ENCODE data around the gene MID1.

The MID1 gene

GRCh38 chrX:10433296-10433965 is 187.0 kb downstream of the MID1 start:
- DNase-seq (ENCODE audit: low read depth in 2 of 2) = no peak

GRCh38 chrX:10429908-10430307 is 190.5 kb downstream of the MID1 start:
- no peak for DNase-seq (ENCODE audit: low read depth in 2 of 2)

GRCh38 chrX:10427249-10427648 is 193.1 kb downstream of the MID1 start:
- no peak for DNase-seq (ENCODE audit: low read depth in 2 of 2)

- DNase-seq (ENCODE audit: low read depth in 2 of 2) = no peak
These were observed 196.7 kb downstream of the MID1 start for GRCh38 chrX:10423716-10424115.

GRCh38 chrX:10420134-10420533 is 200.3 kb downstream of the MID1 start:
- no peak for DNase-seq (ENCODE audit: low read depth in 2 of 2)

GRCh38 chrX:10416424-10416823 is 204.0 kb downstream of the MID1 start:
- DNase-seq (ENCODE audit: low read depth in 2 of 2) = no peak

GRCh38 chrX:10415306-10416001 is 204.9 kb downstream of the MID1 start:
- no peak for DNase-seq (ENCODE audit: low read depth in 2 of 2)

GRCh38 chrX:10414862-10415261 is 205.5 kb downstream of the MID1 start:
- DNase-seq (ENCODE audit: low read depth in 2 of 2) = no peak

GRCh38 chrX:10414156-10414824 is 206.1 kb downstream of the MID1 start:
- no peak for DNase-seq (ENCODE audit: low read depth in 2 of 2)

- no peak for DNase-seq (ENCODE audit: low read depth in 2 of 2)
These were observed 215.9 kb downstream of the MID1 start for GRCh38 chrX:10404436-10404835.

GRCh38 chrX:10401239-10401638 is 219.1 kb downstream of the MID1 start:
- no peak for DNase-seq (ENCODE audit: low read depth in 2 of 2)

GRCh38 chrX:10399043-10399741 is 221.2 kb downstream of the MID1 start:
- DNase-seq (ENCODE audit: low read depth in 2 of 2) = no peak

GRCh38 chrX:10398215-10398614 is 222.2 kb downstream of the MID1 start:
- DNase-seq (ENCODE audit: low read depth in 2 of 2) = no peak

- DNase-seq (ENCODE audit: low read depth in 2 of 2) = no peak
These were observed 223.0 kb downstream of the MID1 start for GRCh38 chrX:10397349-10397748.

GRCh38 chrX:10395643-10396042 is 224.7 kb downstream of the MID1 start:
- no peak for DNase-seq (ENCODE audit: low read depth in 2 of 2)

Measured in stimulated activated CD8-positive, alpha-beta memory T cell treated with anti-CD3 and anti-CD28 coated beads, Interleukin-7, amount 100 ng/mL, for 4 hours (primary cell).